ENCODE results near the gene CCDC124. TPM values are rescaled to one million over a fixed set of nuclear protein-coding genes. Genes with fewer than 3 reads are reported as not detected.

CCDC124 gene
- total RNA-seq, 1 donor from 2014 or later = 55.6 TPM

- peak; percentile 75 for DNase-seq (ENCODE audit: low read depth)
Observed at GRCh38 chr19:17933414-17934129, 757 bp downstream of the CCDC124 start.

- DNase-seq (ENCODE audit: low read depth) = no peak
Observed at GRCh38 chr19:17936379-17936778, 3.6 kb downstream of the CCDC124 start.

GRCh38 chr19:17937371-17937900 lies 4.6 kb downstream of the CCDC124 start:
- DNase-seq (ENCODE audit: low read depth) = no peak

- DNase-seq (ENCODE audit: low read depth) = peak; percentile 85
Observed at GRCh38 chr19:17938092-17938845, 5.5 kb downstream of the CCDC124 start.

GRCh38 chr19:17942181-17942580 lies 9.4 kb downstream of the CCDC124 start:
- DNase-seq (ENCODE audit: low read depth) = no peak

GRCh38 chr19:17942582-17943273 lies 9.9 kb downstream of the CCDC124 start:
- DNase-seq (ENCODE audit: low read depth) = no peak

GRCh38 chr19:17943274-17944221 lies 10.7 kb downstream of the CCDC124 start:
- no peak for DNase-seq (ENCODE audit: low read depth)

GRCh38 chr19:17944301-17944700 lies 11.5 kb downstream of the CCDC124 start:
- peak; percentile 49 for DNase-seq (ENCODE audit: low read depth)

GRCh38 chr19:17946965-17947784 lies 14.4 kb downstream of the CCDC124 start:
- DNase-seq (ENCODE audit: low read depth) = no peak

- DNase-seq (ENCODE audit: low read depth) = peak; percentile 61
Observed at GRCh38 chr19:17947815-17948513, 15.1 kb downstream of the CCDC124 start.

GRCh38 chr19:17948514-17948900 lies 15.7 kb downstream of the CCDC124 start:
- no peak for DNase-seq (ENCODE audit: low read depth)

- no peak for DNase-seq (ENCODE audit: low read depth)
Observed at GRCh38 chr19:17948931-17949930, 16.4 kb downstream of the CCDC124 start.

- DNase-seq (ENCODE audit: low read depth) = no peak
Observed at GRCh38 chr19:17949956-17950309, 17.1 kb downstream of the CCDC124 start.

- DNase-seq (ENCODE audit: low read depth) = no peak
Observed at GRCh38 chr19:17950310-17951156, 17.7 kb downstream of the CCDC124 start.

GRCh38 chr19:17951157-17951989 lies 18.6 kb downstream of the CCDC124 start:
- DNase-seq (ENCODE audit: low read depth) = no peak
